A549 (cell line): ENCODE data around the gene ARHGEF26. TPM values are rescaled to one million over a fixed set of nuclear protein-coding genes. Genes with fewer than 3 reads are reported as not detected.

Experiments
- ATAC-seq, 2 experiments: fragments of 200-7000 bp in 1 of 2; fragments of >200 bp in 1 of 2; cut with Nextera tagmentation in 1 of 2; cut with Tn5 transposase in 1 of 2; 3 replicates each; pipeline versions ENCODE4 v1.8.0 to v1.9.1; 2018 to 2020; ENCODE audit warnings: mild to moderate bottlenecking in 1 of 2, moderate library complexity in 1 of 2
- CTCF ChIA-PET: fragments of 300-600 bp; sonication (Branson Sonifier 250); formaldehyde crosslinking; extraction: SDS; loops from one replicate; lab custom pipeline; 2021; ENCODE audit warnings: antibody characterized with exemption, inconsistent platforms; lab: Yijun Ruan, JAX
- POLR2A ChIA-PET: fragments of 350-600 bp; formaldehyde crosslinking; extraction: SDS; loops from one replicate; lab custom pipeline; 2021; ENCODE audit warnings: antibody characterized with exemption, inconsistent platforms; lab: Yijun Ruan, JAX
- DNase-seq, 2 experiments: peaks; one replicate each; pipeline versions ENCODE4 v3.0.0 to v3.0.0-alpha.2; 2011 to 2016; ENCODE audit warnings: low read depth in 1 of 2, low spot score in 1 of 2
- FAIRE-seq: peaks from 2 replicates; lab custom pipeline; 2011; peaks lifted over from hg19 to GRCh38; lab: Jason Lieb, UNC
- H3K27ac ChIP-seq, 2 experiments: fragments of >200 bp; sonication (Bioruptor Twin); formaldehyde crosslinking; 3 replicates each; pipeline ENCODE4 v1.5.1; 2016 to 2017
- H3K4me1 ChIP-seq: fragments of >200 bp; sonication (Bioruptor Twin); formaldehyde crosslinking; 3 replicates; pipeline ENCODE4 v1.6.1; 2016
- H3K4me2 ChIP-seq: fragments of >200 bp; sonication (Bioruptor Twin); formaldehyde crosslinking; 3 replicates; pipeline ENCODE4 v1.6.1; 2016
- H3K4me3 ChIP-seq: fragments of >200 bp; sonication (Bioruptor Twin); formaldehyde crosslinking; 3 replicates; pipeline ENCODE4 v1.5.1; 2016
- H3K9me3 ChIP-seq: fragments of >200 bp; sonication (Bioruptor Twin); formaldehyde crosslinking; 3 replicates; pipeline ENCODE4 v1.6.1; 2016
- BCL3 ChIP-seq: fragments of >200 bp; sonication (Bioruptor Twin); formaldehyde crosslinking; IDR thresholded peaks from 3 replicates; pipeline ENCODE4 v1.6.1; 2016
- BHLHE40 ChIP-seq: IDR thresholded peaks from 2 replicates; pipeline ENCODE4 v1.6.1; 2012; ENCODE audit warnings: low read depth, low read length, inconsistent platforms
- CBX2 ChIP-seq: fragments of 200-600 bp; sonication (generic); IDR thresholded peaks from 2 replicates; pipeline ENCODE4 v1.6.1; 2016; ENCODE audit warnings: low read depth, mild to moderate bottlenecking, borderline replicate concordance
- CHD4 ChIP-seq: fragments of 200-600 bp; sonication (generic); IDR thresholded peaks from 2 replicates; pipeline ENCODE4 v1.6.1; 2016; ENCODE audit warnings: antibody characterized with exemption, mild to moderate bottlenecking, borderline replicate concordance
- EHMT2 ChIP-seq: fragments of 200-600 bp; sonication (generic); IDR thresholded peaks from 2 replicates; pipeline ENCODE4 v1.6.1; 2016; ENCODE audit warnings: antibody characterized with exemption, low read depth, mild to moderate bottlenecking, moderate library complexity
- FOXS1 ChIP-seq: fragments of 250-450 bp; sonication (Bioruptor Pico); IDR thresholded peaks from 2 replicates; pipeline ENCODE4 v1.5.0; 2020; ENCODE audit warnings: mild to moderate bottlenecking, moderate library complexity
- GATA3 ChIP-seq: IDR thresholded peaks from 2 replicates; pipeline ENCODE4 v1.6.1; 2012; ENCODE audit warnings: borderline replicate concordance
- HOXA7 ChIP-seq: fragments of 250-450 bp; sonication (Bioruptor Pico); IDR thresholded peaks from 2 replicates; pipeline ENCODE4 v1.5.0; 2020; ENCODE audit warnings: mild to moderate bottlenecking, moderate library complexity
- HOXB13 ChIP-seq: fragments of 250-450 bp; sonication (Bioruptor Pico); IDR thresholded peaks from 2 replicates; pipeline ENCODE4 v1.5.0; 2020; ENCODE audit warnings: low read depth, mild to moderate bottlenecking, moderate library complexity
- HOXB5 ChIP-seq: fragments of 250-450 bp; sonication (Bioruptor Pico); IDR thresholded peaks from 2 replicates; pipeline ENCODE4 v1.5.0; 2020; ENCODE audit warnings: mild to moderate bottlenecking, moderate library complexity
- KDM1A ChIP-seq: fragments of 200-600 bp; sonication (generic); IDR thresholded peaks from 2 replicates; pipeline ENCODE4 v1.6.1; 2016; ENCODE audit warnings: low read depth, mild to moderate bottlenecking
- MAFK ChIP-seq: fragments of 450-650 bp; IDR thresholded peaks from 2 replicates; pipeline ENCODE4 v1.6.1; 2014; ENCODE audit not compliant: partially characterized antibody
- MYC ChIP-seq: IDR thresholded peaks from 2 replicates; pipeline ENCODE4 v1.6.1; 2012; ENCODE audit warnings: mild to moderate bottlenecking, inconsistent platforms, low read length, improper control_type of control experiment, borderline replicate concordance
- PBX3 ChIP-seq: IDR thresholded peaks from 2 replicates; pipeline ENCODE4 v1.6.1; 2012
- PHF8 ChIP-seq: fragments of 200-600 bp; sonication (generic); IDR thresholded peaks from 2 replicates; pipeline ENCODE4 v1.6.1; 2016; ENCODE audit warnings: low read depth, mild to moderate bottlenecking, antibody characterized with exemption, moderate library complexity, borderline replicate concordance
- POLR2A ChIP-seq: IDR thresholded peaks from 2 replicates; pipeline ENCODE4 v1.6.1; 2012; ENCODE audit warnings: mild to moderate bottlenecking, low read length
- RCOR1 ChIP-seq: fragments of 150-350 bp; IDR thresholded peaks from 2 replicates; pipeline ENCODE4 v1.6.1; 2014; ENCODE audit warnings: antibody characterized with exemption, low read length, low read depth
- RNF2 ChIP-seq: fragments of 200-600 bp; sonication (generic); IDR thresholded peaks from 2 replicates; pipeline ENCODE4 v1.6.1; 2016; ENCODE audit warnings: low read depth, mild to moderate bottlenecking, antibody characterized with exemption, moderate library complexity, borderline replicate concordance
- SMC3 ChIP-seq: fragments of >200 bp; sonication (Bioruptor Twin); formaldehyde crosslinking; IDR thresholded peaks from 3 replicates; pipeline ENCODE4 v1.6.1; 2018; ENCODE audit warnings: inconsistent platforms
- TFCP2L1 ChIP-seq: fragments of 250-450 bp; sonication (Bioruptor Pico); IDR thresholded peaks from 2 replicates; pipeline ENCODE4 v1.5.0; 2021; ENCODE audit warnings: mild to moderate bottlenecking
- TP53 ChIP-seq: fragments of 250-450 bp; sonication (Bioruptor Pico); IDR thresholded peaks from 2 replicates; pipeline ENCODE4 v1.5.0; 2021; ENCODE audit warnings: mild to moderate bottlenecking, moderate library complexity
- ZC3H11A ChIP-seq: fragments of 450-650 bp; IDR thresholded peaks from 2 replicates; pipeline ENCODE4 v1.6.1; 2014; ENCODE audit warnings: antibody characterized with exemption, mild to moderate bottlenecking
- ZFP36 ChIP-seq: fragments of 450-650 bp; IDR thresholded peaks from 2 replicates; pipeline ENCODE4 v1.6.1; 2014; ENCODE audit warnings: borderline replicate concordance; ENCODE audit not compliant: partially characterized antibody
- WGBS: methylation state at CpG from one replicate; pipeline ENCODE4 v1.1.6; 2017; ENCODE audit errors: missing lambda C conversion rate; 5-methylcytosine and 5-hydroxymethylcytosine counted together
- polyA plus RNA-seq, 4 experiments: library from polyadenylated mRNA; depleted of rRNA in 3 of 4; stranded (reverse); fragments of >200 nt; fragmentation: RNase III in 1 of 4; extraction: RNeasy Plus Mini Kit Qiagen cat#74134 plus additional on column Dnase treatment in 1 of 4; gene quantifications; 2 replicates in 3 of 4; 3 replicates in 1 of 4; pipeline ENCODE4 v1.2.3, GENCODE V29; 2011 to 2017
- TF ChIP-seq, protein P1 (sequence below): fragments of 250-450 bp; sonication (Bioruptor Pico); IDR thresholded peaks from 2 replicates; pipeline ENCODE4 v1.5.0; 2021; ENCODE audit warnings: mild to moderate bottlenecking, moderate library complexity, borderline replicate concordance
- TF ChIP-seq, protein P2 (sequence below): fragments of >200 bp; sonication (Bioruptor Twin); formaldehyde crosslinking; IDR thresholded peaks from 3 replicates; pipeline ENCODE4 v1.5.1; 2016
- TF ChIP-seq, protein P3 (sequence below): fragments of 150-350 bp; IDR thresholded peaks from 2 replicates; pipeline ENCODE4 v1.6.1; 2014; ENCODE audit warnings: low read depth, mild to moderate bottlenecking, low read length

The ARHGEF26 gene
- polyA plus RNA-seq, 2 of the 4 experiments (the other 2 are of a cell fraction), result 2.9 to 5.8 TPM

GRCh38 chr3:154102225-154102624 lies 19.0 kb upstream of the ARHGEF26 start:
- WGBS, result 58% methylated on average over 1 of the region's 1 CpG
- H3K4me1 ChIP-seq, result no peaks in the 10 kb centered on the region
- no peak overlapping the region for H3K27ac ChIP-seq
- POLR2A ChIA-PET, result interaction anchor here (0.6 kb wide), 1 partner anchor 181 kb away, joined by 3 read pairs; no protein-coding TSS in a partner anchor
- H3K4me3 ChIP-seq, result no peak overlapping the region
- no peak overlapping the region for H3K4me2 ChIP-seq
- TF ChIP-seq EHMT2 (no peak), PHF8 (no peak), HOXA7 (no peak), RNF2 (no peak), TP53 (CRISPR knock-in tag) (no peak)
- TF ChIP-seq, protein P1, sequence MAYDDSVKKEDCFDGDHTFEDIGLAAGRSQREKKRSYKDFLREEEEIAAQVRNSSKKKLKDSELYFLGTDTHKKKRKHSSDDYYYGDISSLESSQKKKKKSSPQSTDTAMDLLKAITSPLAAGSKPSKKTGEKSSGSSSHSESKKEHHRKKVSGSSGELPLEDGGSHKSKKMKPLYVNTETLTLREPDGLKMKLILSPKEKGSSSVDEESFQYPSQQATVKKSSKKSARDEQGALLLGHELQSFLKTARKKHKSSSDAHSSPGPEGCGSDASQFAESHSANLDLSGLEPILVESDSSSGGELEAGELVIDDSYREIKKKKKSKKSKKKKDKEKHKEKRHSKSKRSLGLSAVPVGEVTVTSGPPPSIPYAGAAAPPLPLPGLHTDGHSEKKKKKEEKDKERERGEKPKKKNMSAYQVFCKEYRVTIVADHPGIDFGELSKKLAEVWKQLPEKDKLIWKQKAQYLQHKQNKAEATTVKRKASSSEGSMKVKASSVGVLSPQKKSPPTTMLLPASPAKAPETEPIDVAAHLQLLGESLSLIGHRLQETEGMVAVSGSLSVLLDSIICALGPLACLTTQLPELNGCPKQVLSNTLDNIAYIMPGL (CRISPR knock-in tag), result no peak
- CTCF ChIA-PET, result interaction anchor here (1.0 to 1.8 kb wide), 4 partner anchors 10 to 151 kb away, joined by 3 to 5 read pairs (median 4); no protein-coding TSS in a partner anchor
- DNase-seq (no peak), FAIRE-seq (no peak), ATAC-seq (no peak)
- no peaks in the 10 kb centered on the region for H3K9me3 ChIP-seq

DNA sequence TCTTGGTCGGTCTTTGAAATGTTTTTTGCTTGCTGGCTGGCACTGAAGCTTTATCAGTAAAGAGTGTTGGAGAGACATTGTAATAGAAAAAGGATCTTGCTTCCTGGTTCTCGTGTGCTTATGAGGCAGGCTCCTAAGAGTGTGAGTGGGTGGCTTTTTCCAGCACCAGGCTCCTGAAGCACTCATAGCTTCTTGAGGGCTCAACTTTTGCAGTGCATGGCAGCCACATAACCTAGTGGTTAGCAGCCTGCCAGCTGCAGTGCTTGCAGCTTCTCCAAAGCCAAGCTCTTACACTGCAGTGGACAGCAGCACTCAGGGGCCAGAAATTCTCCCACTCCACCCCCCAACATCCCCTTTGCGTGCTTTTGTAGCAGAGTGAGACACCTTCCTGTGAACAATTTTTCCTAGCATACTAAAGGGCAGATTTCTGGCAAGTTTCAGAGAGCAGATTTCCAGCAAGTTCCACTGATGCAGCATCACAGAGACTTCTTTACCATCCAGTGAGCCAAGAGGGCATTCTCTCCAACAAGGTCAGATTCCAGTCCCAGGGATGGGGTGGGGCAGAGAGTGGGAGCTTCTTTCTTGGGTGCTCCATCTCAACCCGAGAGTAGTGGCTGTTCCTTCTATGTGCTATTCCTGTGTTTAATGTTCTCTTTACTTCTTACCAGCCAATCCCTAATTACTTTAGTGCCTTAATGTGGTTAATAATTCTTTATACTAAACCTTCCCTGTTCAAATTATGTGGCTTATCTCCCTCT lies 15.8 kb upstream of the ARHGEF26 start:
- Histone ChIP-seq H3K4me3 (no peak overlapping the region), H3K4me2 (no peak overlapping the region), H3K27ac (no peak overlapping the region), H3K4me1 (no peaks in the 10 kb centered on the region), H3K9me3 (no peaks in the 10 kb centered on the region)
- ChIA-PET POLR2A (no interaction called here), CTCF (interaction anchor here (1.1 kb wide), 1 partner anchor 147 kb away, joined by 3 read pairs; no protein-coding TSS in a partner anchor)
- peak in 1 of 2 experiments; percentile 30; a peak in 2 of 6 replicates for ATAC-seq
- no peak for FAIRE-seq
- TF ChIP-seq RCOR1 (no peak), POLR2A (no peak), ZC3H11A (no peak), BCL3 (no peak), TFCP2L1 (CRISPR knock-in tag) (no peak)
- WGBS, result 81% methylated on average over 4 of the region's 4 CpGs
- no peak for DNase-seq

- DNase-seq, result no peak
- Histone ChIP-seq H3K4me2 (no peak overlapping the region), H3K4me3 (no peak overlapping the region), H3K9me3 (no peaks in the 10 kb centered on the region), H3K4me1 (no peaks in the 10 kb centered on the region), H3K27ac (no peak overlapping the region)
- POLR2A ChIA-PET, result no interaction called here
- no peak for FAIRE-seq
- CTCF ChIA-PET, result no interaction called here
- 54% methylated on average over 4 of the region's 4 CpGs for WGBS
- ATAC-seq, result no peak
- TF ChIP-seq EHMT2 (no peak), BHLHE40 (no peak), CHD4 (no peak), SMC3 (no peak), MYC (no peak), ZFP36 (no peak), HOXB5 (no peak), PBX3 (no peak), POLR2A (no peak), KDM1A (no peak), GATA3 (no peak), MAFK (no peak), FOXS1 (CRISPR knock-in tag) (no peak), HOXB13 (no peak), CBX2 (no peak)
- TF ChIP-seq, protein P2, sequence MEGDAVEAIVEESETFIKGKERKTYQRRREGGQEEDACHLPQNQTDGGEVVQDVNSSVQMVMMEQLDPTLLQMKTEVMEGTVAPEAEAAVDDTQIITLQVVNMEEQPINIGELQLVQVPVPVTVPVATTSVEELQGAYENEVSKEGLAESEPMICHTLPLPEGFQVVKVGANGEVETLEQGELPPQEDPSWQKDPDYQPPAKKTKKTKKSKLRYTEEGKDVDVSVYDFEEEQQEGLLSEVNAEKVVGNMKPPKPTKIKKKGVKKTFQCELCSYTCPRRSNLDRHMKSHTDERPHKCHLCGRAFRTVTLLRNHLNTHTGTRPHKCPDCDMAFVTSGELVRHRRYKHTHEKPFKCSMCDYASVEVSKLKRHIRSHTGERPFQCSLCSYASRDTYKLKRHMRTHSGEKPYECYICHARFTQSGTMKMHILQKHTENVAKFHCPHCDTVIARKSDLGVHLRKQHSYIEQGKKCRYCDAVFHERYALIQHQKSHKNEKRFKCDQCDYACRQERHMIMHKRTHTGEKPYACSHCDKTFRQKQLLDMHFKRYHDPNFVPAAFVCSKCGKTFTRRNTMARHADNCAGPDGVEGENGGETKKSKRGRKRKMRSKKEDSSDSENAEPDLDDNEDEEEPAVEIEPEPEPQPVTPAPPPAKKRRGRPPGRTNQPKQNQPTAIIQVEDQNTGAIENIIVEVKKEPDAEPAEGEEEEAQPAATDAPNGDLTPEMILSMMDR, result no peak
- TF ChIP-seq, protein P3, sequence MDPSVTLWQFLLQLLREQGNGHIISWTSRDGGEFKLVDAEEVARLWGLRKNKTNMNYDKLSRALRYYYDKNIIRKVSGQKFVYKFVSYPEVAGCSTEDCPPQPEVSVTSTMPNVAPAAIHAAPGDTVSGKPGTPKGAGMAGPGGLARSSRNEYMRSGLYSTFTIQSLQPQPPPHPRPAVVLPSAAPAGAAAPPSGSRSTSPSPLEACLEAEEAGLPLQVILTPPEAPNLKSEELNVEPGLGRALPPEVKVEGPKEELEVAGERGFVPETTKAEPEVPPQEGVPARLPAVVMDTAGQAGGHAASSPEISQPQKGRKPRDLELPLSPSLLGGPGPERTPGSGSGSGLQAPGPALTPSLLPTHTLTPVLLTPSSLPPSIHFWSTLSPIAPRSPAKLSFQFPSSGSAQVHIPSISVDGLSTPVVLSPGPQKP, result no peak
Measured at GRCh38 chr3:154111365-154111935, 9.7 kb upstream of the ARHGEF26 start.
